Measurements from ENCODE around the gene LPCAT3.

Gene LPCAT3

DNA sequence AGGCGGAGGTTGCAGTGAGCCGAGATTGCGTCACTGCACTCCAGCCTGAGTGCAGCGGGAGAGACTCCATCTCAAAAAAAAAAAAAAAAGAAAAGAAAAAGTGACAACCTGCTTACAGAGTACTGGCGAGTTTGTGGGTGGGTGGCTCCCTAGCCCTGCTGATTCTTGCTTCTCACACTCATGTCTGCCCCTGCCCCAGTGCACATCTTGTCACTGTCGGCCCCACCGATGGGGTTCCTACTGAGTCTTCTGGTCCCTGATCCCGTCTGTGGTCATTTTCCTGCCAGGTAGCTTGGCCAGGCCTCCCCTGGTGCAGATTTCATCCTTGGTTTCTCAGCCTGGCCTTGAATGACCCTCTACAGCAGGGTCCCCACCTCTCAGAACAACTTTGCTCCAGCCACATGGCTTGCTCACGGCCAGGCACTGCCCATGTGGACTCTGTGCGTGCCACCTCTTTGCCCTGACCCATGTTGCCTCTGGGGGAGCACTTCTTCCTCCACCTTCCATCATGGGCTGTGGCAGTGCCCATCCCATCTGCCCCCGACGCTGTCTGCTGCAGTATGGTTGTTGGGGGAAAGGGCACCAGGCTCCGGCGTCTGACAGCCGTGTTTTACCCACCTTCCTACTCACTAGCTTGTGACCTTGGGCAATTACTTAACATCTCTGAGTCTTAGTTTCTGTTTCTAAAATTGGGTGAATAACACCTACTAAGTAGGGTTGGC is 69.2 kb downstream of the LPCAT3 start:
- TF ChIP-seq, protein P1, sequence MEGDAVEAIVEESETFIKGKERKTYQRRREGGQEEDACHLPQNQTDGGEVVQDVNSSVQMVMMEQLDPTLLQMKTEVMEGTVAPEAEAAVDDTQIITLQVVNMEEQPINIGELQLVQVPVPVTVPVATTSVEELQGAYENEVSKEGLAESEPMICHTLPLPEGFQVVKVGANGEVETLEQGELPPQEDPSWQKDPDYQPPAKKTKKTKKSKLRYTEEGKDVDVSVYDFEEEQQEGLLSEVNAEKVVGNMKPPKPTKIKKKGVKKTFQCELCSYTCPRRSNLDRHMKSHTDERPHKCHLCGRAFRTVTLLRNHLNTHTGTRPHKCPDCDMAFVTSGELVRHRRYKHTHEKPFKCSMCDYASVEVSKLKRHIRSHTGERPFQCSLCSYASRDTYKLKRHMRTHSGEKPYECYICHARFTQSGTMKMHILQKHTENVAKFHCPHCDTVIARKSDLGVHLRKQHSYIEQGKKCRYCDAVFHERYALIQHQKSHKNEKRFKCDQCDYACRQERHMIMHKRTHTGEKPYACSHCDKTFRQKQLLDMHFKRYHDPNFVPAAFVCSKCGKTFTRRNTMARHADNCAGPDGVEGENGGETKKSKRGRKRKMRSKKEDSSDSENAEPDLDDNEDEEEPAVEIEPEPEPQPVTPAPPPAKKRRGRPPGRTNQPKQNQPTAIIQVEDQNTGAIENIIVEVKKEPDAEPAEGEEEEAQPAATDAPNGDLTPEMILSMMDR (conservative IDR thresholded peaks at IDR 0.05; ENCODE audit: control insufficient read depth, insufficient read depth, low read depth, low read length): no peak
- DNase-seq (ENCODE audit: low read depth): no peak
- no peak overlapping the region for H3K4me3 ChIP-seq (ENCODE audit: control insufficient read depth, low read depth, low read length)

DNA sequence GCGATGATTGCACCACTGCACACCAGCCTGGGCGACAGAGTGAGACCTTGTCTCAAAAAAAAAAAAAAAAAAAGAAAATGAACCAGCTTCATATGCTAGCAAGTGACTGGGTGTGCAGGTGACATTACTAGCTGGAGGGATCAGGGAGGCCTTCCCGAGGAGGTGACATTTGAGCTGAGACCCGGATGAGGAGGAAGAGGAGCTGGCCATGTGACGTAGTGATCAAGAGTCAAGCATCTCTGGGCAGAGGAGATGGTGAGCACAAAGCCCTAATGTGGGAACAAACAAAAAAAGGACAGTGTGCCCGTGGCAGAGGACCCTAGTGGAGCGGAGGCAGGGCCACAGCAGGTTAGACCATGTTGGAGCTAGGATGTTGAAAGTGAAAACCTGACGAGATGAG is 70.7 kb downstream of the LPCAT3 start:
- DNase-seq (ENCODE audit: low read depth): no peak

DNA sequence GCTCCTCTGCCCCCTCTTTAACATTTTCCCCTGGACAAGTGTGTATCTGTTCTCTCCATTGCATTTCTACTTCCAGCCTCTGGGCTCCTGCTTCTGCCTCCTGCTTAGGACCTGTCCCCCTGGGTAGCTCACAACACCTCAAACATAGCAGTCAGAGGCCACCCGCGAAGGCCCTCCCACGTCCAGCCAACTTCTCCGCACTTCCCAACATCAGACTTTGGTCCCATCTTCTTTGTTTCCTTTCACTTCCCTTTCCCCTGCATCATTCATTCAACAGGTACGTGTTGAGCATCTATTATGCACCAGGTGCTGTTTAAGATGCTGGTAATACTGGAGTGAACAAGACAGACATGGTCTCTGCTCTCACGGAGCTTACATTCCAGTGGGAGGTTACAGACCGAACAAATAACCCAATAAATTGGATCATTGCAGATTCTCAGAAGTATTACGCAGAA is 71.3 kb downstream of the LPCAT3 start:
- DNase-seq (ENCODE audit: low read depth): no peak
- H3K4me3 ChIP-seq (ENCODE audit: control insufficient read depth, low read depth, low read length): no peak overlapping the region
- TF ChIP-seq, protein P1 (conservative IDR thresholded peaks at IDR 0.05; ENCODE audit: control insufficient read depth, insufficient read depth, low read depth, low read length): no peak

More for the DNA sequence above, 70.7 kb downstream of the LPCAT3 start:
- TF ChIP-seq, protein P1 (conservative IDR thresholded peaks at IDR 0.05; ENCODE audit: control insufficient read depth, insufficient read depth, low read depth, low read length): no peak
- H3K4me3 ChIP-seq (ENCODE audit: control insufficient read depth, low read depth, low read length): no peak overlapping the region

DNA sequence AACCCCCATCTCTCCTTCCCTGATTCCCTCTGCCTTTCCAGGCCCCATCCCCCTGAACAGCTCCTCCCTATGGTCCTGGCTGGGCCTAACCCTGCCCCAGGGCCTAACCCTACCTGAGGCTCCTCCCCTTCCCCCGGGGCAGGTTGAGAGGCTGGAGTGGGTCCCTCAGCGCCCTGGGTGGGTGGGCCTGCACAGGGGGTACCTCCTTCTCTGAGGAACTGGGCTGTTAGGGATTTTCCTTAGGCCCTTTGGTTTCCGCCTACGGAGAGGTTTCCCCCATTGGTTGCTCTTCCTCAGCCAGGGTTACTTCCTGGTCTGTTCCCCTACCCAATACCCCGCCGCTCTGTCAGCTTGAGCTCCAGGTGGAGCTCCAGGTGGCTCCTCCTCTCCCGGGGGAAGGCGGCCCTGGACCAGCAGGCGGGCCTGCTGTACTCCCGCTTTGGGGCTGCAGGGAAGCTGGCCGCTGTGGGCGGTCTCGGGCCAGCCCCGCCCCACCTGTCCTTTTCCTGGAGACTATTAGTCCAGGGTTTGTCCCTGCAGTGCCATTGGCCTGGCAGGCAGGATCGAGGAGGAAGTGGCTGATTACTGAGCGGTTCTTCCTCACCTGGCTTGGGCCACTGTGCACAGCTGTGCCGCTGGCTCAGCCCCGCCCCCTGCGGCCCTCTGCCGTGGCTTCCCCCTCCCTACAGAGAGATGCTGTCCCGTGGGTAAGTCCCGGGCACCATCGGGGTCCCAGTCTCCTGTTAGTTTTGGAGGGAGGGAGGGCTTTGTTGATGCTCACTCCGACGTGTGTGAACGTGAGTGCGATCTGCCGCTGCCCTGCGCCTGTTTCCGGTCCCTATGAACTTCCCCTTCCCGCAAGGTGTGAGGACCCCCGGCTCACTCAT is 72.0 kb downstream of the LPCAT3 start:
- TF ChIP-seq, protein P1 (conservative IDR thresholded peaks at IDR 0.05; ENCODE audit: control insufficient read depth, insufficient read depth, low read depth, low read length): no peak
- DNase-seq (ENCODE audit: low read depth): no peak
- no peak overlapping the region for H3K4me3 ChIP-seq (ENCODE audit: control insufficient read depth, low read depth, low read length)

DNA sequence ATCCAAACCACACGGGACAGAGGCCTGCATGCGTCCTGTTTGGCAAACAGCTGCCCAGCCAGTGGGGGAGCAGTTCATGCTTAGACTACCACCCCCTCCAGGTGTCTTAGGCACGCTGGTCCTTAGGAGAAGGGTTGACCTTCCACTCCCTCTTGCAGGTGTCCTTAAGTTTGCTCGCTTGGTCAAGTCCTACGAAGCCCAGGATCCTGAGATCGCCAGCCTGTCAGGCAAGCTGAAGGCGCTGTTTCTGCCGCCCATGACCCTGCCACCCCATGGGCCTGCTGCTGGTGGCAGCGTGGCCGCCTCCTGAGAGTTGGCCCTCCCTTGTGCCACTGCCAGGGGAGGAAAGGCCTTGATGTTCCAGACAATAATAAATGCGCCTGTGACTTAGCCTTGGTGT is 72.7 kb downstream of the LPCAT3 start:
- no peak overlapping the region for H3K4me3 ChIP-seq (ENCODE audit: control insufficient read depth, low read depth, low read length)
- TF ChIP-seq, protein P1 (conservative IDR thresholded peaks at IDR 0.05; ENCODE audit: control insufficient read depth, insufficient read depth, low read depth, low read length): no peak
- DNase-seq (ENCODE audit: low read depth): no peak

DNA sequence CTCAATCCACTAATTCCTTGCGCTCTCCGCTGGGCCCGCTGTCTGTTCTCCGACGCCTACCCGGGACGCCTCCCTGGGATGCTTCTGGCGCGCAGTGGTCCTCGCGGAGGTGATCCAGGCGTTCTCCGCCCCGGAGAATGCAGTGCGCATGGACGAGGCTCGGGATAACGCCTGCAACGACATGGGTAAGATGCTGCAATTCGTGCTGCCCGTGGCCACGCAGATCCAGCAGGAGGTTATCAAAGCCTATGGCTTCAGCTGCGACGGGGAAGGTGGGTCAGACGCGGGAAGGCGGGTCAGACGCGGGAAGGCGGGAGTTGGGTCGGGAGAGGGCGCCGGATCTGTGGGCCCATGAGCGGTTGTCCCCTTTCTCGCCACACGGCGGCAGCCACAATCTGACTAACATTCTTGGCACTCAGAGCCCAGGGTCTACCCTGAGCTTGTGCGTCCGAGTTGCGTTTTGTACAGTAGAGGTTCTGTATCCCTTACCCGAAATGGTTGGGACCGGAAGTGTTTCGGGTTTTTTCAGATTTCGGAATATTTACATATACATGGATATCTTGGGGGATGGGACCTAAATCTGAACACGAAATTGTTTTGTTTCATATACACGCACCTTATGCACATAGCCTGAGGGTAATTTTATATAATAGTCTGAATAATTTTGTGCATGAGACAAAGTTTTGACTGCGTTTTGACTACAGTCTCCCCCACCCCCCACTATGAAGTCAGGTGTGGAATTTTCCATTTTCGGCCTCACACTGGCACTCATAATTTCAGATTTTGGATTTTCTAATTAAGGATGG is 73.7 kb downstream of the LPCAT3 start:
- peak overlapping the region; percentile 82 for H3K4me3 ChIP-seq (ENCODE audit: control insufficient read depth, low read depth, low read length)
- TF ChIP-seq, protein P1 (conservative IDR thresholded peaks at IDR 0.05; ENCODE audit: control insufficient read depth, insufficient read depth, low read depth, low read length): peak; percentile 84
- DNase-seq (ENCODE audit: low read depth): peak; percentile 91
